Adrenal gland (tissue), 5 donors: Measurements from ENCODE around the gene KLHL3.

Experiments used
- CTCF ChIP-seq, 6 experiments: fragments of 450-650 bp in 4 of 6; fragments of 200-600 bp in 2 of 6; sonication (generic) in 1 of 6; IDR thresholded peaks; 1 replicate in 5 of 6; 2 replicates in 1 of 6; pipeline versions ENCODE4 v1.5.1 to v1.8.0; 2016 to 2021; ENCODE audit warnings: antibody characterized with exemption in 6 of 6, mild to moderate bottlenecking in 2 of 6, moderate library complexity in 1 of 6
- POLR2A ChIP-seq, 2 donors: fragments of 450-650 bp; IDR thresholded peaks; one replicate each; pipeline ENCODE4 v1.6.1; 2017; ENCODE audit warnings: antibody characterized with exemption in 2 of 2, mild to moderate bottlenecking in 2 of 2, moderate library complexity in 1 of 2
- donor health status: DM: no; HTN: no; CAD: no.

DNA sequence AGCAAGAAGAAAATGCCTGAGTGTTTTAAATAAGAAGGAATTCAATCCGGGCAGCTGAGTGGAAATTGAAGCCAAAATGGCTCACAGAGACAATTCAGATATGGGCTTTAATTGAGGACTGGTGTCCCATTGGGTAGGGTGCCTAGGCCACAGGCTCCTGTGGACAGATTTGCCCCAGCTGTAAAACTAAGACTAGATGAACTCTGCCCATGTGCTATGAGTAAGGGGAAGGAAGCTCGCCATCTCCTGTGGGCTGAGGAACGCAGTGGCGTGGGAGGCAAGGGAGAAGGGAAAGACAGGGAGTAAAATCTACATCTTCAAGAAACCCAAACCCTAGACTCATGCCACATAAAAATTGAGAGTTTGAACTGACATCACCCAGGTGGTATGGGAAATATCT lies 66.1 kb downstream of the KLHL3 start:
- no peak for TF ChIP-seq POLR2A (IDR thresholded peaks at IDR 0.05)
- no peak for TF ChIP-seq CTCF (IDR thresholded peaks at IDR 0.05)
